ENCODE results near the gene CERKL. TPM values are rescaled to one million over a fixed set of nuclear protein-coding genes. Genes with fewer than 3 reads are reported as not detected.

CERKL gene
- total RNA-seq, 2 experiments from 2014 or later = not detected

DNA sequence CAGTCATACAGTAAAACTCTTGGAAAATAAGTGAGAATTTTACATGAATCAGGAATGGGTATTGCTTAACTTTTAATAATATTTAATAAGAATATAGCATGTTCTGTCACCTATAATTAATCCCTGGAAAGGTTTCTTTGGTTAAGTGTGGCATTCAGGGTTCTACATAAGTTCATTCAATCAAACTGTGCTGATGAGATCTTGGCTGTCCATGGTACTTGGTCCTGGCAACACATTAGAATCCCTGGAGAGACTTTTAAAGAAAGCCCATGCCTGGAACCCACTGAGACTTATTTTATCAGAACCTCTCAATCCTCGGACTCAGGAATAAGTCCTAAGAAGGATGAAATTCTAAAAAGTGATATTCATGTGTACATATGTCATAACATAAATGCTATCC lies 60.3 kb downstream of the CERKL start:
- Histone ChIP-seq H3K9me2 (ENCODE audit: insufficient read depth, low read length) (no peaks in the 10 kb centered on the region), H3K79me2 (ENCODE audit: insufficient read depth, low read depth, low read length) (no peaks in the 10 kb centered on the region), H3K9me3 (ENCODE audit: low read length) (no peaks in the 10 kb centered on the region), H3K4me3 (ENCODE audit: low read depth, low read length, poor library complexity, severe bottlenecking) (no peak overlapping the region), H3K4me1 (ENCODE audit: insufficient read depth, low read length, poor library complexity, severe bottlenecking) (no peaks in the 10 kb centered on the region), H3K27ac (ENCODE audit: low read depth, low read length, poor library complexity, severe bottlenecking) (no peak overlapping the region), H3K4me2 (ENCODE audit: low read length) (no peak overlapping the region), H2AFZ (ENCODE audit: low read length) (no peak overlapping the region), H3K36me3 (ENCODE audit: insufficient read depth, low read length) (no peaks in the 10 kb centered on the region), H4K20me1 (ENCODE audit: insufficient read depth, low read length) (no peaks in the 10 kb centered on the region)
- POLR2A ChIA-PET = no interaction called here
- BruUV-seq (replicated peaks) = no TSS peak
- intact Hi-C loops (cut with micrococcal nuclease; ENCODE audit: unreplicated experiment) = no loop called here
- no peak for TF ChIP-seq EZH2phosphoT487 (IDR thresholded peaks at IDR 0.05; ENCODE audit: borderline replicate concordance, low read depth, low read length)
- TF ChIP-seq, protein P1, sequence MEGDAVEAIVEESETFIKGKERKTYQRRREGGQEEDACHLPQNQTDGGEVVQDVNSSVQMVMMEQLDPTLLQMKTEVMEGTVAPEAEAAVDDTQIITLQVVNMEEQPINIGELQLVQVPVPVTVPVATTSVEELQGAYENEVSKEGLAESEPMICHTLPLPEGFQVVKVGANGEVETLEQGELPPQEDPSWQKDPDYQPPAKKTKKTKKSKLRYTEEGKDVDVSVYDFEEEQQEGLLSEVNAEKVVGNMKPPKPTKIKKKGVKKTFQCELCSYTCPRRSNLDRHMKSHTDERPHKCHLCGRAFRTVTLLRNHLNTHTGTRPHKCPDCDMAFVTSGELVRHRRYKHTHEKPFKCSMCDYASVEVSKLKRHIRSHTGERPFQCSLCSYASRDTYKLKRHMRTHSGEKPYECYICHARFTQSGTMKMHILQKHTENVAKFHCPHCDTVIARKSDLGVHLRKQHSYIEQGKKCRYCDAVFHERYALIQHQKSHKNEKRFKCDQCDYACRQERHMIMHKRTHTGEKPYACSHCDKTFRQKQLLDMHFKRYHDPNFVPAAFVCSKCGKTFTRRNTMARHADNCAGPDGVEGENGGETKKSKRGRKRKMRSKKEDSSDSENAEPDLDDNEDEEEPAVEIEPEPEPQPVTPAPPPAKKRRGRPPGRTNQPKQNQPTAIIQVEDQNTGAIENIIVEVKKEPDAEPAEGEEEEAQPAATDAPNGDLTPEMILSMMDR (conservative IDR thresholded peaks at IDR 0.05; ENCODE audit: low read length) = no peak
- CTCF ChIA-PET (ENCODE audit: unreplicated experiment) = no interaction called here
- DNase-seq (ENCODE audit: low spot score) = no peak

DNA sequence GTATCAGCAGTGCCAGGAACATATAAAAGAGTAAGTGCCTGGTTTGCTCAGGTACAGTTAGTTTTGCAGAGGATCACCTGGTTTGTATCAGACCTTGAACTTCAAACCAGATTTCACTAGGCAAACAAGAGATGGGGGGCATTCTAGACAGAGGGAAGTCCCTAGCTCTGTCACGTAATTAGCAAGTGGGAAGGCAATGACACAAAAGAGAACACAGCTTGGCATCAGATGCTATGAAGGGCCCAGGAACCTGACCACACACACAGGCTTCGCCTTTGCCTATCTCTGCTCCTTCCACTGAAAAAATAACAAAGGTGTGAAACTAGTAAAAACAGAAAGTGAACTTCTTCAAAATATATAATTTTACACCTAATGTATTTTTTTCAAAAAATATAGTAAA lies 62.6 kb downstream of the CERKL start:
- POLR2A ChIA-PET = interaction anchor here (1.2 kb wide), 1 partner anchor 9 kb away, joined by 3 read pairs; no protein-coding TSS in a partner anchor

DNA sequence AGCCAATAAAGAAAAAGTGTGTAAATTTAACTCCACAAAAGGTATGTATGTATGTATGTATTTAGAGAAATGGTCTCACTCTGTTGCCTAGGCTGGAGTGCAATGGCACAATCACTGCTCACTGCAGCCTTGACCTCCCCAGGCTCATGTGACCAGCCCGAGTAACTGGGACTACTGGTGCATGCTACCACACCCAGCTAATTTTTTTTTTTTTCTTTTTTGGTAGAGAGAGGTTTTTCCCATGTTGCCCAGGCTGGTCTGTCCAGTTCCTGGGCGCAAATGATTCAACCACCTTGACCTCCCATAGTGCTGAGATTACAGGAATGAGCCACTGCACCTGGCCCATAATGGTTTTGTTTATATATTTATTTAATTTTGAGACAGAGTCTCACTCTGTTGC lies 67.1 kb downstream of the CERKL start:
- H3K4me2 ChIP-seq (ENCODE audit: low read length) = no peak overlapping the region
- H3K4me1 ChIP-seq (ENCODE audit: insufficient read depth, low read length, poor library complexity, severe bottlenecking) = peaks cover 18% of the 10 kb centered on the region
- ChIA-PET POLR2A (interaction anchor here (0.5 kb wide), 1 partner anchor 1655 kb away, joined by 3 read pairs; no protein-coding TSS in a partner anchor), CTCF (ENCODE audit: unreplicated experiment) (no interaction called here)
- H3K9me3 ChIP-seq (ENCODE audit: low read length) = no peaks in the 10 kb centered on the region
- H3K27ac ChIP-seq (ENCODE audit: low read depth, low read length, poor library complexity, severe bottlenecking) = no peak overlapping the region
- no peak for DNase-seq (ENCODE audit: low spot score)
- H4K20me1 ChIP-seq (ENCODE audit: insufficient read depth, low read length) = no peaks in the 10 kb centered on the region
- TF ChIP-seq, protein P1 (conservative IDR thresholded peaks at IDR 0.05; ENCODE audit: low read length) = no peak
- no peak for TF ChIP-seq EZH2phosphoT487 (IDR thresholded peaks at IDR 0.05; ENCODE audit: borderline replicate concordance, low read depth, low read length)
- BruUV-seq (replicated peaks) = no TSS peak
- H3K36me3 ChIP-seq (ENCODE audit: insufficient read depth, low read length) = no peaks in the 10 kb centered on the region
- no peaks in the 10 kb centered on the region for H3K9me2 ChIP-seq (ENCODE audit: insufficient read depth, low read length)
- H3K79me2 ChIP-seq (ENCODE audit: insufficient read depth, low read depth, low read length) = no peaks in the 10 kb centered on the region
- H2AFZ ChIP-seq (ENCODE audit: low read length) = no peak overlapping the region
- H3K4me3 ChIP-seq (ENCODE audit: low read depth, low read length, poor library complexity, severe bottlenecking) = no peak overlapping the region
- intact Hi-C loops (cut with micrococcal nuclease; ENCODE audit: unreplicated experiment) = no loop called here

More for the DNA sequence above, 62.6 kb downstream of the CERKL start:
- DNase-seq (ENCODE audit: low spot score) = no peak
- no peak overlapping the region for H3K4me3 ChIP-seq (ENCODE audit: low read depth, low read length, poor library complexity, severe bottlenecking)
- H2AFZ ChIP-seq (ENCODE audit: low read length) = no peak overlapping the region
- BruUV-seq (replicated peaks) = no TSS peak
- no peaks in the 10 kb centered on the region for H4K20me1 ChIP-seq (ENCODE audit: insufficient read depth, low read length)
- H3K4me1 ChIP-seq (ENCODE audit: insufficient read depth, low read length, poor library complexity, severe bottlenecking) = no peaks in the 10 kb centered on the region
- no peaks in the 10 kb centered on the region for H3K36me3 ChIP-seq (ENCODE audit: insufficient read depth, low read length)
- no peaks in the 10 kb centered on the region for H3K9me2 ChIP-seq (ENCODE audit: insufficient read depth, low read length)
- no peaks in the 10 kb centered on the region for H3K79me2 ChIP-seq (ENCODE audit: insufficient read depth, low read depth, low read length)
- no peak overlapping the region for H3K27ac ChIP-seq (ENCODE audit: low read depth, low read length, poor library complexity, severe bottlenecking)
- intact Hi-C loops (cut with micrococcal nuclease; ENCODE audit: unreplicated experiment) = no loop called here
- no peak for TF ChIP-seq EZH2phosphoT487 (IDR thresholded peaks at IDR 0.05; ENCODE audit: borderline replicate concordance, low read depth, low read length)
- TF ChIP-seq, protein P1 (conservative IDR thresholded peaks at IDR 0.05; ENCODE audit: low read length) = no peak
- H3K4me2 ChIP-seq (ENCODE audit: low read length) = no peak overlapping the region
- CTCF ChIA-PET (ENCODE audit: unreplicated experiment) = no interaction called here
- no peaks in the 10 kb centered on the region for H3K9me3 ChIP-seq (ENCODE audit: low read length)
